Endothelial cell of umbilical vein (primary cell): ENCODE measurements around the gene ATXN7L1. TPM values are rescaled to one million over a fixed set of nuclear protein-coding genes. Genes with fewer than 3 reads are reported as not detected.

Experiments used
- BruUV-seq: library from RNA; stranded (reverse); fragments of 400-500 nt; replicated peaks from 2 replicates; lab custom pipeline; 2021; lab: Mats Ljungman, UMichigan
- CTCF ChIA-PET: fragments of 300-600, 350-600 bp; sonication (Branson Sonifier 250); formaldehyde crosslinking; loops from one replicate; lab custom pipeline; 2021; ENCODE audit warnings: antibody characterized with exemption, inconsistent platforms; lab: Charles Lee
- POLR2A ChIA-PET: fragments of 300-600, 350-600 bp; sonication (Branson Sonifier 250); formaldehyde crosslinking; loops from one replicate; lab custom pipeline; 2021; ENCODE audit warnings: antibody characterized with exemption, inconsistent platforms; lab: Charles Lee
- DNase-seq: peaks from one replicate; pipeline ENCODE4 v3.0.0-alpha.2; 2011; ENCODE audit warnings: low read depth, low spot score
- FAIRE-seq: peaks from 2 replicates; lab custom pipeline; 2011; peaks lifted over from hg19 to GRCh38; lab: Jason Lieb, UNC
- H2AFZ ChIP-seq: 2 replicates; pipeline ENCODE4 v1.6.0; 2012; ENCODE audit warnings: low read depth, low read length, control low read depth, inconsistent platforms
- H3K27ac ChIP-seq: 2 replicates; pipeline ENCODE4 v1.5.1; 2011; ENCODE audit warnings: low read depth, mild to moderate bottlenecking, control low read depth, low read length, moderate library complexity; ENCODE audit not compliant: insufficient read depth
- H3K27me3 ChIP-seq, 2 experiments: 2 replicates each; pipeline versions ENCODE4 v1.6.0 to v1.6.1; 2011; ENCODE audit warnings: low read length in 2 of 2, mixed read lengths in 1 of 2; ENCODE audit not compliant: control insufficient read depth in 2 of 2, insufficient read depth in 2 of 2
- H3K36me3 ChIP-seq, 2 experiments: 2 replicates in 1 of 2; 3 replicates in 1 of 2; pipeline ENCODE4 v1.5.1; 2011; ENCODE audit warnings: low read length in 2 of 2, mild to moderate bottlenecking in 1 of 2, moderate library complexity in 1 of 2; ENCODE audit not compliant: control insufficient read depth in 2 of 2, insufficient read depth in 2 of 2; ENCODE audit errors: extremely low read depth in 1 of 2
- H3K4me1 ChIP-seq: 3 replicates; pipeline ENCODE4 v1.5.1; 2011; ENCODE audit warnings: mild to moderate bottlenecking, low read length; ENCODE audit not compliant: control insufficient read depth, insufficient read depth; ENCODE audit errors: extremely low read depth
- H3K4me2 ChIP-seq: 2 replicates; pipeline ENCODE4 v1.6.1; 2011; ENCODE audit warnings: low read length, control low read depth, mixed read lengths; ENCODE audit not compliant: insufficient read depth
- H3K4me3 ChIP-seq, 3 experiments: fragments of 200-600 bp in 1 of 3; sonication (generic), shearing (Covaris generic) in 1 of 3; replicated peaks in 1 of 3; 2 replicates each; pipeline ENCODE4 v1.5.1; 2011 to 2016; ENCODE audit warnings: control low read depth in 3 of 3, low read length in 3 of 3, mild to moderate bottlenecking in 2 of 3, inconsistent platforms in 1 of 3, low read depth in 1 of 3, moderate library complexity in 1 of 3; ENCODE audit not compliant: insufficient read depth in 1 of 3
- H3K79me2 ChIP-seq: 2 replicates; pipeline ENCODE4 v1.6.0; 2012; ENCODE audit warnings: low read length, inconsistent platforms; ENCODE audit not compliant: control insufficient read depth, insufficient read depth
- H3K9ac ChIP-seq: replicated peaks from 2 replicates; pipeline ENCODE3; 2011; ENCODE audit warnings: low read length, control low read depth; ENCODE audit not compliant: insufficient read depth; ENCODE audit errors: extremely low read depth
- H3K9me1 ChIP-seq: replicated peaks from 3 replicates; pipeline ENCODE4 v1.6.0; 2011; ENCODE audit warnings: mild to moderate bottlenecking, low read length; ENCODE audit not compliant: control insufficient read depth, insufficient read depth; ENCODE audit errors: extremely low read depth
- H3K9me3 ChIP-seq: replicated peaks from 2 replicates; pipeline ENCODE4 v1.5.1; 2012; ENCODE audit warnings: low read length, inconsistent platforms; ENCODE audit not compliant: control insufficient read depth, insufficient read depth
- H4K20me1 ChIP-seq: replicated peaks from 2 replicates; pipeline ENCODE3; 2011; ENCODE audit warnings: mild to moderate bottlenecking, low read length; ENCODE audit not compliant: control insufficient read depth, insufficient read depth; ENCODE audit errors: extremely low read depth
- CTCF ChIP-seq, 2 donors: IDR thresholded peaks; 1 replicate in 1 of 2; 2 replicates in 1 of 2; pipeline ENCODE4 v1.5.1; 2011; ENCODE audit warnings: low read length in 2 of 2, mild to moderate bottlenecking in 2 of 2, moderate library complexity in 2 of 2, control low read depth in 1 of 2, inconsistent platforms in 1 of 2, low read depth in 1 of 2; ENCODE audit not compliant: insufficient read depth in 1 of 2; ENCODE audit errors: extremely low read depth in 1 of 2
- EZH2 ChIP-seq: IDR thresholded peaks from 2 replicates; pipeline ENCODE4 v1.6.1; 2012; ENCODE audit warnings: borderline replicate concordance, low read depth, mild to moderate bottlenecking, moderate library complexity, low read length, inconsistent platforms; ENCODE audit not compliant: severe bottlenecking
- FOS ChIP-seq: IDR thresholded peaks from 2 replicates; pipeline ENCODE4 v1.6.1; 2011; ENCODE audit warnings: mild to moderate bottlenecking, low read length, moderate library complexity, borderline replicate concordance; ENCODE audit not compliant: insufficient read depth
- GATA2 ChIP-seq: IDR thresholded peaks from 2 replicates; pipeline ENCODE4 v1.7.0; 2011; ENCODE audit warnings: low read depth, mild to moderate bottlenecking, moderate library complexity, mixed read lengths, low read length; ENCODE audit not compliant: insufficient read length, insufficient read depth
- JUN ChIP-seq: IDR thresholded peaks from 2 replicates; pipeline ENCODE4 v1.6.1; 2011; ENCODE audit warnings: borderline replicate concordance, low read depth; ENCODE audit not compliant: insufficient read length, insufficient read depth
- MAX ChIP-seq: IDR thresholded peaks from 2 replicates; pipeline ENCODE4 v1.6.1; 2011; ENCODE audit not compliant: insufficient read depth, insufficient read length
- MYC ChIP-seq: IDR thresholded peaks from one replicate; pipeline ENCODE4 v1.6.1; 2011; ENCODE audit warnings: mild to moderate bottlenecking, low read depth, low read length
- POLR2A ChIP-seq: IDR thresholded peaks from 2 replicates; pipeline ENCODE4 v1.6.1; 2012; ENCODE audit warnings: low read depth, mild to moderate bottlenecking, control low read depth, low read length
- POLR2AphosphoS5 ChIP-seq: IDR thresholded peaks from 2 replicates; pipeline ENCODE4 v1.6.1; 2012; ENCODE audit warnings: low read depth, mild to moderate bottlenecking, control low read depth, low read length, moderate library complexity; ENCODE audit not compliant: insufficient read depth
- dilution Hi-C: fragments of 300-500 bp; cut with MboI; formaldehyde crosslinking; loops from one replicate; pipeline ENCODE4 v1.15.0; 2019; ENCODE audit warnings: low sequenced_read_pairs; ENCODE audit not compliant: extremely low pct_ligation_motif_present
- intact Hi-C: fragments of 100-400 bp; cut with micrococcal nuclease; formaldehyde crosslinking; loops from one replicate; pipeline ENCODE4 v1.10.0; 2022
- polyA plus RNA-seq, 4 experiments: library from polyadenylated mRNA; depleted of rRNA in 3 of 4; stranded (reverse) in 3 of 4; unstranded in 1 of 4; fragments of >200 nt; gene quantifications; 2 replicates each; pipeline versions ENCODE4 v1.2.1 to v1.2.3, GENCODE V29; 2011 to 2012; ENCODE audit warnings: missing spikeins in 1 of 4
- total RNA-seq: library from RNA; stranded (reverse); gene quantifications from 2 replicates; pipeline ENCODE4 v1.2.3, GENCODE V29; 2021

The ATXN7L1 gene
- total and polyA plus RNA-seq, 2 donors (not counting 3 experiments of a cell fraction or from before 2014, with no cell fraction given) = 4.6 to 15.6 TPM

GRCh38 chr7:105584165-105584564 is 292.2 kb downstream of the ATXN7L1 start:
- BruUV-seq = no TSS peak
- no peaks in the 10 kb centered on the region for H4K20me1 ChIP-seq
- no peaks in the 10 kb centered on the region for H3K36me3 ChIP-seq
- TF ChIP-seq MYC (no peak), GATA2 (no peak), JUN (no peak), FOS (no peak), MAX (no peak), POLR2A (no peak), CTCF (IDR thresholded peaks at IDR 0.05; ENCODE audit: extremely low read depth in 1 of 2, insufficient read depth in 1 of 2, low read depth in 1 of 2, low read length in 2 of 2) (no peak), EZH2 (no peak), POLR2AphosphoS5 (no peak)
- ChIA-PET CTCF (no interaction called here), POLR2A (no interaction called here)
- no peak overlapping the region for H3K4me2 ChIP-seq
- H3K9ac ChIP-seq = no peak overlapping the region
- FAIRE-seq (no peak), DNase-seq (no peak)
- H3K9me1 ChIP-seq = no peaks in the 10 kb centered on the region
- H3K4me3 ChIP-seq = no peak overlapping the region
- H2AFZ ChIP-seq = no peak overlapping the region
- no peaks in the 10 kb centered on the region for H3K27me3 ChIP-seq
- no peak overlapping the region for H3K27ac ChIP-seq
- intact Hi-C loops (loop anchor here (10.0 kb wide), 1 partner anchor 439 kb away; no protein-coding TSS in a partner anchor), dilution Hi-C loops (no loop called here)
- no peaks in the 10 kb centered on the region for H3K79me2 ChIP-seq
- H3K9me3 ChIP-seq = no peaks in the 10 kb centered on the region
- peaks cover 2% of the 10 kb centered on the region for H3K4me1 ChIP-seq
